K562 (cell line): Measurements from ENCODE around the gene VAPB. TPM values are rescaled to one million over a fixed set of nuclear protein-coding genes. Genes with fewer than 3 reads are reported as not detected.

ENCODE experiments used
- ATAC-seq: fragments of 200-7000 bp; cut with Tn5 transposase; 3 replicates; pipeline ENCODE4 v1.9.1; 2020; ENCODE audit warnings: moderate library complexity
- BruUV-seq: library from RNA; stranded (reverse); fragments of 400-500 nt; replicated peaks from 2 replicates; lab custom pipeline; 2021; lab: Mats Ljungman, UMichigan
- CTCF ChIA-PET: fragments of 300-600 bp; formaldehyde crosslinking; extraction: SDS; loops from one replicate; lab custom pipeline; 2021; ENCODE audit warnings: low intra/inter-chr PET ratio; lab: Yijun Ruan, JAX
- POLR2A ChIA-PET: fragments of 300-600, 350-650 bp; sonication (Branson Sonifier 250); formaldehyde crosslinking; extraction: SDS; loops from one replicate; lab custom pipeline; 2021; ENCODE audit warnings: antibody characterized with exemption, inconsistent platforms; lab: Yijun Ruan, JAX
- DNase-seq, 4 experiments: peaks; one replicate each; pipeline versions ENCODE4 v3.0.0 to v3.0.0-alpha.2; 2011 to 2018; ENCODE audit warnings: low spot score in 3 of 4, mixed read lengths in 3 of 4; ENCODE audit errors: extremely low read depth in 1 of 4
- FAIRE-seq: peaks from 2 replicates; lab custom pipeline; 2011; peaks lifted over from hg19 to GRCh38; lab: Jason Lieb, UNC
- H2AFZ ChIP-seq: 2 replicates; pipeline ENCODE4 v1.6.0; 2011; ENCODE audit warnings: low read depth, low read length, control low read depth, inconsistent platforms
- H3K27ac ChIP-seq: fragments of 200-600 bp; 3 replicates; pipeline ENCODE4 v1.8.0; 2011; ENCODE audit warnings: low read depth, mild to moderate bottlenecking, control low read depth, inconsistent platforms, low read length, moderate library complexity, mixed read lengths; ENCODE audit errors: extremely low read depth
- H3K27me3 ChIP-seq, 2 experiments: fragments of 300-600 bp in 1 of 2; 2 replicates in 1 of 2; 3 replicates in 1 of 2; pipeline versions ENCODE4 v1.6.0 to v1.8.0; 2011; ENCODE audit warnings: inconsistent platforms in 2 of 2, low read length in 2 of 2, mild to moderate bottlenecking in 1 of 2, mixed read lengths in 1 of 2, moderate library complexity in 1 of 2; ENCODE audit not compliant: control insufficient read depth in 2 of 2, insufficient read depth in 2 of 2
- H3K36me3 ChIP-seq: fragments of 300-600 bp; 3 replicates; pipeline ENCODE4 v1.8.0; 2011; ENCODE audit warnings: mild to moderate bottlenecking, low read length, inconsistent platforms; ENCODE audit not compliant: control insufficient read depth, insufficient read depth
- H3K4me1 ChIP-seq, 2 experiments: fragments of 200-600 bp in 1 of 2; replicated peaks in 1 of 2; 2 replicates in 1 of 2; 3 replicates in 1 of 2; pipeline versions ENCODE4 v1.5.1 to v1.8.0; 2011; ENCODE audit warnings: inconsistent platforms in 2 of 2, low read length in 2 of 2, mild to moderate bottlenecking in 1 of 2, mixed read lengths in 1 of 2, moderate library complexity in 1 of 2; ENCODE audit not compliant: control insufficient read depth in 2 of 2, insufficient read depth in 2 of 2
- H3K4me2 ChIP-seq: 2 replicates; pipeline ENCODE4 v1.6.1; 2011; ENCODE audit warnings: low read length, control low read depth, inconsistent platforms, mixed read lengths; ENCODE audit not compliant: insufficient read depth
- H3K4me3 ChIP-seq: fragments of 200-600 bp; sonication (generic), shearing (Covaris generic); 2 replicates; pipeline ENCODE4 v1.5.1; 2016; ENCODE audit warnings: control low read depth, inconsistent platforms
- H3K79me2 ChIP-seq: fragments of 200-600 bp; 3 replicates; pipeline ENCODE4 v1.8.0; 2011; ENCODE audit warnings: low read length, inconsistent platforms; ENCODE audit not compliant: control insufficient read depth, insufficient read depth
- H3K9ac ChIP-seq, 2 experiments: 2 replicates each; pipeline versions ENCODE4 v1.6.0 to v1.6.1; 2011; ENCODE audit warnings: low read depth in 2 of 2, low read length in 2 of 2, control low read depth in 1 of 2, inconsistent platforms in 1 of 2, mild to moderate bottlenecking in 1 of 2, mixed read lengths in 1 of 2; ENCODE audit not compliant: insufficient read depth in 1 of 2
- H3K9me1 ChIP-seq: one replicate; pipeline ENCODE4 v1.6.0; 2011; ENCODE audit warnings: inconsistent platforms, mild to moderate bottlenecking, low read length, moderate library complexity; ENCODE audit not compliant: control insufficient read depth, insufficient read depth
- H3K9me3 ChIP-seq: replicated peaks from 2 replicates; pipeline ENCODE4 v1.5.1; 2011; ENCODE audit warnings: low read depth, low read length, inconsistent platforms; ENCODE audit not compliant: control insufficient read depth, insufficient read depth
- H4K20me1 ChIP-seq: replicated peaks from 2 replicates; pipeline ENCODE4 v1.6.1; 2011; ENCODE audit warnings: low read length, inconsistent platforms, mixed read lengths; ENCODE audit not compliant: control insufficient read depth, insufficient read depth
- DPF2 ChIP-seq: fragments of 450-650 bp; IDR thresholded peaks from 2 replicates; pipeline ENCODE4 v1.6.1; 2016
- ELF2 ChIP-seq: fragments of 250-450 bp; sonication (Bioruptor Pico); IDR thresholded peaks from 2 replicates; pipeline ENCODE4 v1.5.0; 2021; ENCODE audit warnings: mild to moderate bottlenecking
- SMAD1 ChIP-seq: fragments of 150-350 bp; IDR thresholded peaks from 2 replicates; pipeline ENCODE4 v1.6.1; 2014; ENCODE audit warnings: low read length, low read depth; ENCODE audit not compliant: partially characterized antibody
- XRCC4 ChIP-seq: IDR thresholded peaks from one replicate; pipeline ENCODE4 v1.6.1; 2011; ENCODE audit not compliant: insufficient read depth, insufficient read length; ENCODE audit errors: extremely low read depth
- ZNF77 ChIP-seq: fragments of 250-450 bp; sonication (Bioruptor Pico); IDR thresholded peaks from 2 replicates; pipeline ENCODE4 v1.5.0; 2020
- WGBS: fragments of 100-300 bp; shearing (Covaris generic); methylation state at CpG from one replicate; pipeline ENCODE4 v1.1.6; 2016; ENCODE audit warnings: low coverage, mixed read lengths; ENCODE audit not compliant: insufficient coverage; ENCODE audit errors: missing lambda C conversion rate; 5-methylcytosine and 5-hydroxymethylcytosine counted together
- in situ Hi-C: fragments of 300-500 bp; cut with MboI; formaldehyde crosslinking; loops from 4 replicates; pipeline ENCODE4 v1.15.0; 2018; ENCODE audit warnings: inconsistent platforms, mixed read lengths
- intact Hi-C: fragments of 100-400 bp; cut with micrococcal nuclease; formaldehyde crosslinking; loops from 2 replicates; pipeline ENCODE4 v1.14.2; 2022
- polyA plus RNA-seq, 8 experiments: library from polyadenylated mRNA; depleted of rRNA in 4 of 8; stranded (reverse) in 5 of 8; unstranded in 3 of 8; fragments of >200 nt; fragmentation: Nextera tagmentation in 2 of 8; fragmentation: Illumina TruSeq in 1 of 8; extraction: Ambion mirVana in 2 of 8; extraction: Trizol in 1 of 8; gene quantifications; 2 replicates each; pipeline versions ENCODE4 v1.2.1 to v1.2.3, GENCODE V29; 2011 to 2014; ENCODE audit warnings: inconsistent platforms in 1 of 8, missing spikeins in 1 of 8
- total RNA-seq, 7 experiments: library from RNA; depleted of rRNA in 6 of 7; stranded (reverse); fragments of >200 nt in 6 of 7; fragmentation: Illumina TruSeq in 2 of 7; extraction: Trizol in 2 of 7; gene quantifications; 2 replicates each; pipeline versions ENCODE4 v1.2.1 to v1.2.3, GENCODE V29; 2011 to 2021; ENCODE audit warnings: low replicate concordance in 1 of 7
- TF ChIP-seq, protein P1 (sequence below): fragments of 250-450 bp; sonication (Bioruptor Pico); IDR thresholded peaks from 2 replicates; pipeline ENCODE4 v1.4.0; 2020; ENCODE audit warnings: mild to moderate bottlenecking, moderate library complexity, borderline replicate concordance

The VAPB gene
- total and polyA plus RNA-seq, 9 of the 15 experiments (the other 6 are each of a cell fraction or from before 2014, with no cell fraction given) = 3.4 to 51.0 (median 27.9) TPM

DNA sequence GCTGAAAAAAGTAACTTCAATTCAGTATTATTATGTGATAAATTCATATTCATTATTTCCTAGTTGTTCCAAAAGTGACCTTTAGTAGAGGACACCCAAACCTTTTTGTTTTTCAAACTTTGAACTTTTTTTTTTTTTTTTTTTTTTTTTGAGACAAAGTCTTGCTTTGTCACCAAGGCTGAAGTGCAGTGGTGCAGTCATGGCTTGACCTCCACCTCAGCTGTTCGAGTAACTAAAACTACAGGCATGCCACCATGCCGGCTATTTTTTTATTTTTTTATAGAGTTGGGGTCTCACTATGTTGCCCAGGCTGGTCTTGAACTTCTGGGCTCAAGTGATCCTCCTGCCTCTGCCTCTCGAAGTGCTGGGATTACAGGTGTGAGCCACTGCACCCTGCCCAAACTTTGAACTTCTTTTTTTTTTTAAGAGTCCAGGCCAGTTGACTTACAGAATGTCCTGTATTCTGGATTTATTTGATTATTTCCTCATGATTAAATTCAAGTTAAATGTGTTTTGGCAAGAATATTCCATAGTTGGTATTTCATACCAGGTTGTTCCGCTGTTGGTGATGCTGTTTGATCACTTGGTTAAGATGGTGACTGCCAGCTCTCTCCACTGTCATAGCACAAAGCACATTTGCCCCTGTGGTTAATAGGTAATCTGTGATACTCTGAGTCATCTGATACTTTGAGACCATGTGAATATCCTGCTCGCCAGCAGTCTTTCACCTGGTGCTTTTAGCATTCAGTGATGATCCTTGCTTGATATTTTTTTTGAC is 48.0 kb downstream of the VAPB start:
- POLR2A ChIA-PET = interaction anchor here (1.2 kb wide), 1 partner anchor 821 kb away, joined by 3 read pairs; no protein-coding TSS in a partner anchor

More for the DNA sequence above, 48.0 kb downstream of the VAPB start:
- FAIRE-seq (no peak), DNase-seq (no peak), ATAC-seq (no peak)
- Histone ChIP-seq H3K79me2 (peaks cover 91% of the 10 kb centered on the region), H3K9me1 (peaks cover 8% of the 10 kb centered on the region), H2AFZ (no peak overlapping the region), H3K4me3 (no peak overlapping the region), H4K20me1 (peaks cover 17% of the 10 kb centered on the region; the same call in 1 of the 2 replicates), H3K36me3 (peaks cover 84% of the 10 kb centered on the region), H3K9ac (no peak overlapping the region), H3K27ac (no peak overlapping the region), H3K9me3 (no peaks in the 10 kb centered on the region), H3K27me3 (no peaks in the 10 kb centered on the region), H3K4me2 (no peak overlapping the region), H3K4me1 (peaks cover 0 to 7% of the 10 kb centered on the region in 2 experiments; a peak in 2 of 5 replicates)
- BruUV-seq = no TSS peak
- 90% methylated on average over 5 of the region's 5 CpGs for WGBS
- TF ChIP-seq SMAD1 (no peak), ELF2 (CRISPR knock-in tag) (no peak), DPF2 (no peak), ZNF77 (CRISPR knock-in tag) (no peak), XRCC4 (no peak)
- TF ChIP-seq, protein P1, sequence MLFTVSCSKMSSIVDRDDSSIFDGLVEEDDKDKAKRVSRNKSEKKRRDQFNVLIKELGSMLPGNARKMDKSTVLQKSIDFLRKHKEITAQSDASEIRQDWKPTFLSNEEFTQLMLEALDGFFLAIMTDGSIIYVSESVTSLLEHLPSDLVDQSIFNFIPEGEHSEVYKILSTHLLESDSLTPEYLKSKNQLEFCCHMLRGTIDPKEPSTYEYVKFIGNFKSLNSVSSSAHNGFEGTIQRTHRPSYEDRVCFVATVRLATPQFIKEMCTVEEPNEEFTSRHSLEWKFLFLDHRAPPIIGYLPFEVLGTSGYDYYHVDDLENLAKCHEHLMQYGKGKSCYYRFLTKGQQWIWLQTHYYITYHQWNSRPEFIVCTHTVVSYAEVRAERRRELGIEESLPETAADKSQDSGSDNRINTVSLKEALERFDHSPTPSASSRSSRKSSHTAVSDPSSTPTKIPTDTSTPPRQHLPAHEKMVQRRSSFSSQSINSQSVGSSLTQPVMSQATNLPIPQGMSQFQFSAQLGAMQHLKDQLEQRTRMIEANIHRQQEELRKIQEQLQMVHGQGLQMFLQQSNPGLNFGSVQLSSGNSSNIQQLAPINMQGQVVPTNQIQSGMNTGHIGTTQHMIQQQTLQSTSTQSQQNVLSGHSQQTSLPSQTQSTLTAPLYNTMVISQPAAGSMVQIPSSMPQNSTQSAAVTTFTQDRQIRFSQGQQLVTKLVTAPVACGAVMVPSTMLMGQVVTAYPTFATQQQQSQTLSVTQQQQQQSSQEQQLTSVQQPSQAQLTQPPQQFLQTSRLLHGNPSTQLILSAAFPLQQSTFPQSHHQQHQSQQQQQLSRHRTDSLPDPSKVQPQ (CRISPR knock-in tag) = no peak
- intact Hi-C loops (no loop called here), in situ Hi-C loops (no loop called here)
- CTCF ChIA-PET = no interaction called here
